Hematopoietic multipotent progenitor cell treated with erythropoietin and hydrocortisone succinate and interleukin-3 and kit ligand, for 4 days (in vitro differentiated cells): ENCODE measurements around the gene ADD1.
"Not testable (repeated sequence)": the region's sequence is repeated elsewhere in the genome, so short reads cannot be mapped to it uniquely, and the experiment has no call there.

ENCODE experiments used
- DNase-seq: peaks from one replicate; pipeline ENCODE4 v3.0.0-alpha.2; 2015

The ADD1 gene

DNA sequence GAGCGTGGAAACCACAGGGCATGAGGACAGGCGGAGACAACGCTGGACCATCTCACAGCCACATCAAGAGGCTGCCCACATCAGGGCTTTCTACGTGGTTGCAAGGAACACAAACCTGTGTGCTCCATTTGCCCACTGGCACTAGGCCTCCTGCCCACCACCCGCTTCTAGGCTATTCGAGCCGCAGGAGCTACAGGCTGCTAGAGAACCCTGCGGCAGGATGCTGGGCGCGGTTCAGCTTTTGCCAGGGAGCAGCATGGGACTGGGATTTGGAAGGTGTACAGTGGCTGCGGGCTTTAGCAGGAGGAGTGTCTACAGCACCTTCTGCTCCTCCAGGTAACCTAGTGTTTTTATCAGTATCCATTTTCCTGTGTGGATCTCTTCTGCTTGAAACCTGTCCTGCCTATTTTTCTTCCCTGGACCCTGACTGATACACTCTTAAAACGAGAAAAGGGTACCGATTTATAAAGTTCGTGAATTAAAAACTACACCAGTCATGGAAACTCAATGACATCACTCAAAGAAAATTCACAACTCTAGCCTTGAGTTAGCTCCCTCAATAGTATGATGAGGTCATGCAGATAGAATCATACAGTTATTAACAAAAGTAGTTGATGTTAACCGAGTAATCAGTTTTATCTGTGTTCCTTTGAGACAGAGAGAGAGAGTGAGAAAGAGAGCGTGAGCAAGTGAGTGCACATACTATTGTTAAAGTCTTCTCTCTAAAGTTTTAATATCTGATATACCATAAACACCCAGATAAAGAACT is 106.8 kb downstream of the ADD1 start:
- no peak for DNase-seq

DNA sequence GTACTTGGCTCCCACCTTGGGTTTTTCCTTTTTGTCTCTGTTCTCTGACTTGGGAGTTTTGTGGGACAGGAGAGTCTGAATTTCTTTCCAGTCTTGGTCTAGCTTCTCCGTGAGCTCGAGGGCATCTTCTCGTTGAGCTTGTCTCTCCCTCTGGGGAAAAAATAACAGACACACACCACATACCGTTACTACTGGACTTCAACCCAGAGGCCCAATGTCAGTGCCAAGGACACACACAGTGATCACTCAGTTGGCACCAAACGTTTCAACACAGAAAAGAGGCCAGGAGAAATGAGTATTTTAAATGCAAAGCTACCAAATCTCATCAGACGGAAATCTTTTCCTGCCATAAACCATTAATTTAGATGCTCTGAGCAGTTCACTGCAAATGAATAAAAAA is 109.9 kb downstream of the ADD1 start:
- no peak for DNase-seq

DNA sequence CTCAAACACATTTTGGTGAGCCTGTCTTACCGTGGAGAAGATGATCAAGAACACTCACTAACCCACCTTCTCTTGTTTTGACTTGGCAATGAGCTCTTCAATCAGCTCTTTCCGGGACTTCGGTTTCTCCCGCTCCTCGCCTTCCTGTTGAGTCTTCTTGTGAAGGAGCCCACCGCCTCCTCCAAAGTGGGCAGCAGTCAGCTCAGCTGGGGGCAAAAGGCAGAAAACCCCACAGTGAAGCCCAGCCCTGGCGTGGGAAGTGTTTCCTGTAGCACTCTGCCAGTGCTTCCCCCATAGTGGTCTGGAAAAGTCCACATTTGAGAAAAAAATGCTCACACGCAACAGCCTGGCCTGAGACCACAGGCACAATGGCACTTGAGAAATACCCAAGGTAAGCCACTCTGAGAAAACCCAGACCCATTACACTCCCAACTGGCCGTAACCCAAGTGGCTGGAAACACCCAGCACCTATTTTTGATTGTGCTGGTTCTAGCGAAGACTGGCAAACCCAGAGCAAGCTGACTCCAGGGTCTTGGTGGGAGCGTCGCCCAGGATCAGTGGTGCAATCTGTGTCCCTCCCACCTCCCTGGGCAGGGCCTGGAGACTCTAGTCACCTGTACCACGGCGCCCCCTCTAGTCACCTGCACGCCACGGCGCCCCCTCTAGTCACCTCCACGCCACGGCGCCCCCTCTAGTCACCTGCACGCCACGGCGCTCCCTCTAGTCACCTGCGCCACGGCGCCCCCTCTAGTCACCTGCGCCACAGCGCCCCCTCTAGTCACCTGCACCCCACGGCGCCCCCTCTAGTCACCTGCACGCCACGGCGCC is 110.9 kb downstream of the ADD1 start:
- peak; percentile 25 for DNase-seq

DNA sequence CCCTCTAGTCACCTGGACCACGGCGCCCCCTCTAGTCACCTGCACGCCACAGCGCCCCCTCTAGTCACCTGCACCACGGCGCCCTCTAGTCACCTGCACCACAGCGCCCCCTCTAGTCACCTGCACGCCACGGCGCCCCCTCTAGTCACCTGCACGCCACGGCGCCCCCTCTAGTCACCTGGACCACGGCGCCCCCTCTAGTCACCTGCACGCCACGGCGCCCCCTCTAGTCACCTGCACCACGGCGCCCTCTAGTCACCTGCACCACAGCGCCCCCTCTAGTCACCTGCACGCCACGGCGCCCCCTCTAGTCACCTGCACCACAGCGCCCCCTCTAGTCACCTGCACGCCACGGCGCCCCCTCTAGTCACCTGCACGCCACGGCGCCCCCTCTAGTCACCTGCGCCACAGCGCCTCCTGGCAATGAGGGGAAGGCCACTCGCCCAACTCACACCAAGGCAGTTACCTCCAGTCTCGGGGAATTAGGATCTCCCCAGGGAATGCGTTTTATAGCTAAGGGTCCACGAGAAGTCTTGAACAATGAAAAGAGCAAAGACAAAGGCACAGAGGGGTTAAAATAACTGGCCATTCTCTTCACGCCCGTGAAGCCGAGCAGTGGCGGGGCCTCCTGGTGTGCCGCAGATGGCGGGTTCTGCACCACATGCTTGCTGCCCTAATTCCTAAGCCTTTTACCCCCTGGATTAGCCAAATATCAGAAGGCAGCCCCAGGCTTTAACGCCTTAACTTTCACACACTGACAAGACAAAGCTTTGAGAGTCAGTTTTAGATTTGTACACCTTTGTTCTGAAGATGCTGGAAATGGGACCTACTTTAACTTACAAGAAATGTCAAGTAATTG is 111.8 kb downstream of the ADD1 start:
- DNase-seq: not testable (repeated sequence)

DNA sequence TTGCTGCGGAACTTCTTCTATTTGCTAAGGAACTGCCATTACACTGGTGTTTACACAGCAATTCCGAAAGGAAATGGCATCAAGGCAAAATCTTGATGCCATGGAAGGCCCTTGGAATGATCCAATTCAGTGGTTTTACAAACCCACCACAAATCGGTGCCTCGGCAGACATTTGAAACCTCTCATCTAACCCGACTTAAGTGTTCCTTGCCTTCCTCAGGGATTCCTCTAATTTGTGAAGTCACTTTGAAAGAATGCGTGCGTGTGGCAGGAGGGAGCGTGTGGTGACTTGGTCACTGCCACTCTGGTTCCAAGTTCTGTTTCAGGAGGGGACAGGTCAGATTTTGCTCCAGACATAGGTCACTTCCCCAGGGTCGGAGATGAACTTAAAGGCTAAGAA is 114.8 kb downstream of the ADD1 start:
- no peak for DNase-seq

DNA sequence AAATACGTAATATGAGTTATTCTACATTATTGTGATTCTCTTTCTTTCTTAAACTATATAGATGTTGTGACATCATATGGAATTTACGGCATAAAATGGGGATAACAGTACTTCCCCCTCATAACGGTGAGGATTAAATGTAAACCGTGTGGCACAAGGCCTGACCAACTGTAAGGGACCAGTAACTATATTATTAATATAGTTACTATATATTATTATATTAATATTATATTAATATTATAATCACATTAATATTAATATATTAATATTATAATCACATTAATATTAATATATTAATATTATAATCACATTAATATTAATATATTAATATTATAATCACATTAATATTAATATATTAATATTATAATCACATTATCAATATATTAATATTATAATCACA is 116.8 kb downstream of the ADD1 start:
- not testable (repeated sequence) for DNase-seq

DNA sequence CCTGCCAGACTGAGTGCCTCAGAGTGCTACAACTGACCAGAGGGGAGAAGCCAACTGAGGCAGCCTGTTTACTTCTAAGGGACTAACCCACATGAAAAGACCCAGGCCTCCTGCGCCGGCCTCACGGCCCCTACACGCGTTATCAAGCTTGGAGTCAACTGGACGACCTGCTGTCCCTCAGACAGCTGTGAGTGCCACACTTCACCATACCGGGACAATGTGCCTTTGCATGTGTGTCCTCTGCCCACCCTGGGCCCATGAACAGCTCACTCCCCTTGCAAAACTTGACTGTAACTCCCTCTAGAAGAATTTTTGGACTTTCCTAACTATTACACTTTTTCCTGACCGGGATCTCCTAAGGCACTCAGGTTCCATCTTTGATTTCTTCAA is 117.8 kb downstream of the ADD1 start:
- peak; percentile 76 for DNase-seq

DNA sequence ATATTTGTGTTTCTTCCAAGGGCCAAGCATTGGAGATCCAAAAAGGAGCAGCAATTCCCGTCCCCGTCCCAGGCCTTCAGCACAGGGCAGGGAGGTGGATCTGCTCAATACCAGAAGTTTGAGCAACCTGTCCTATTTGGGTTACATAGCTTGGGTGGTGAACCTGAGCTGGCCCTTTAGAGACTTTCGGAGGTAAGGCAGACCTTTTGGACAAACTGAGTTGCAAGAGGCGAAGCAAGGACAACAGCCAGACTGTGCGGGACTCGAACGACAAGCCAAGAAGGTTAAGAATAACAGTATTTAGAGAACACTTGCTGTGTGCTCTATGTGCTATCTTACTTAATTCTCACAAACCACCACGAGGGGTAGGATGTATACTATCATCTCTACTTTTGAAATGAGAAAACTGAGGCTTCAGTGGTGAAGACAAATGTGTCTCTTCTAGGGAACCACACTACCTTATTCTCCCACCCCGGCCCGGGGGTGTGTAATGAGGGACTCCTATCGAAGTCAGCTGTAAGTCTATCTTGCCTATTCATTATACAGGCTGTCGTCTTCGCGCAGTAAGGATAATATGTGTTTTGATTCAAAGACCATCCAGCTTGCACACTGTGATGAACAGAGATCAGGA is 118.3 kb downstream of the ADD1 start:
- peak; percentile 73 for DNase-seq

DNA sequence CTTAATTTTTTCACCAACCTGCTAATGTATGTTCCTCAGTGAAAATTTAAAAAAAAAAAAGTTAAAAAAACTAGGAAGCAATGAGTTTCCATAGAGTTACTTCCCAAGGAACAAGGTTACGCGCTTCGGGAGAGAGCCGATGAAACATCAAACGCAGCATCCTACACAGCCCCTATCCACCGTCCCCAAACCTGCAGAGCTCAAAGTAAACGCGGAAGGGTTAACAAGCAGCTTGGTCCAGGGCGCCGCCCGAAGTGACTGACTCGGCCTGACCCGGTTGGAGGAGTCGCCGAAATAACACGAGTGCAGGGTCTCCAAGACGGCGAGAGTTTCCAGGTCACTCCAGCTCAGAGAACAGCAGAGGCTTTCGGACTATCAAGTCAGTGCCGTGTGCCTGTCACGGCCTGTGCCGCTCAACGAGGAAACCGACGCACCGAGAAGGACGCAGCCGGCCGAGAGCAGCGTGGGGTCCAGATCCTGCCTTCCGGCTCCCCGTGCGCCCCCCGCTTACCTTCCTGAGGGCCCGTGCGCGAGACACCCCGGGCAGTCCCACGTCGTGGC is 119.0 kb downstream of the ADD1 start:
- DNase-seq: peak; percentile 79

DNA sequence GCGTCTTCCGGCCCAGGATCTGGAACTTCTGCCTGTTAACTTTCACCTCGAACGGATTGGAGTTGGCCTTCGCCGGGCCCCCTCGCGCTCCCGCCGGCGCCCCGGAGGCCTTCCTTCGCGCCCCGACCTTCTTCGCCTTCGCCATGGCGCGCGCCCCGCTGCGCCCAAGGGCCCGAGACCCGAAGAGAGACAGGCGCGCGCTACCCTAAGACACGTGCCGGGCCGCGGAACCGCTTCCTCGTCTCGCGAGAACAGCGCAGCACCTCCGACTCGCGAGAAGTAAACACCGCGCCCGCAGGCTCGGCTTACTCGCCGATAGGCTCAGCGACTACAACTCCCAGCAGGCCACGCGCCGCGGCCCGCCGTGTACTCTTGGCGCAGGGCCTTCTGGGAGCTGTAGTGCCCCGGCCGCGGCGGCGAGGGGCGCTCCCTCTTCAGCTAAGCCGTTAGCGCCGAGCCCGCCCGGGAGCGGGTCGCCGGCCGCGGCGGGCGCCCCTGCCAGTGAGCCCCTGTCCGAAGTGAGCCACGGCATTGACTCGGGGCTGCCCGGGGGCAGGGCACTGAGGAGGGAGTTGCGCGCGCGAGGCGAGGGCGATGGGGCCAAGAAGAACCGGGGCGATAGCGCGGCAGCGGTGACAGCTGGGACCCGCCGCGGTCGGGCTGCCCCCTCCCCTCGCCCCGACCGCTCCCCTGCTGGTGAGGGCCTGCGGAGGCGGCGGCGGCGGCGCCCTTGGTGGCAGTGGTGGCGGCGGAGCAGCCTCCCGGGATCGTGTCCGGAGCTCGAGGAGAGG is 119.7 kb downstream of the ADD1 start, which contains the start of the genes GRK4 and NOP14:
GRK4 (plus strand) TSS at position 397 of the 791 bp plus-strand sequence. CDS start 500 bp downstream, outside the sequence.
NOP14 (minus strand) TSS at position 232 of the 791 bp plus-strand sequence; CDS start at position 145, 87 bp downstream.
- peak; percentile 99 for DNase-seq

DNA sequence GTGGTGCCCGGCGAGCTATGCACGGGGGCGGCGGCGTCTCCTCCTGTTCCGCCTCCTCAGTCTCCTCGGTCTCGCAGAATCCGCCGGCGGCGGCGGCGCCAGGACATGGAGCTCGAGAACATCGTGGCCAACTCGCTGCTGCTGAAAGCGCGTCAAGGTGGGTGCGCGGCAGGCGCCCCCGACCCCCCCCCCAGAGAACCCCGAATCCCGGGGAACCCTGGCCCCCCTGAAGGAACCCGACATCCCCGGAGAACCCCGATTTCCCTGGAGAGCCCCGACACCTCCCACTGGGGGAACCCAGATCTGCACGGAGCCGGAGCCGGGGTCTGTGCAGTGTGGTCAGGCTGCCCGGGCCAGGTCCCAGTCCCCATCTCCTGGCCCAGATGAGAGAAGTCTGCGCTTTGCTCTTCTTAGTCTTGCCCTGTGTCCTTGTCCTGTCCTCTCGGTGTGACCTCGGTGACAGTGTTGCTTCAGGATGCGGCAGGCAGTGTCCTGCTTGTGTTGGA is 120.4 kb downstream of the ADD1 start:
- DNase-seq: peak; percentile 29

DNA sequence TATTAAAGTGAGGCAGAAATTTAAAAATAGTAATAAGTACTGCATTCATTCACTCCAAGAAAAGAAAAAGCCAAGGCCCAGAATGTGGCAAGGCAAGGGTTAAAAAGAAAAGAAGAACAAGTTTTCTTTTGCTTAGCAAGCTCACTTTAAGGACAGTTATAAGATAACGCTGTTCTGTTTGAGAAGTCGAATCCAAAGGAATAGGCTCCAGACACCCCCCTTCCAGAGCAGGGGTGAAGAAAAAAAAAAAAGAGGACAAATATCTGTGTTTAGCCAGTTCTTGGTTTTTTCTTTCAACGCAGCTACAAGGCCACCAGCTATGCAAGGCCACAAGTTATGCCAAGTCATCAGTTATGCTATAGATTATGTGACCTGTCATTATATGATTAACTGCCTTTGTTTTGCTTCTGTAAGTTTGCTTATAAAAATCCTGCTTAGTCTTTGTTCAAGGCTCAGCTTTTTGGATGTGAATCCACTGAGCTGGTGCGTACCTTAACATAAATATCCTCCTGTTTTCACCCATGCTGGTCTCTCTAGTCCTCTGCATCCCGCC is 121.1 kb downstream of the ADD1 start:
- peak; percentile 60 for DNase-seq

DNA sequence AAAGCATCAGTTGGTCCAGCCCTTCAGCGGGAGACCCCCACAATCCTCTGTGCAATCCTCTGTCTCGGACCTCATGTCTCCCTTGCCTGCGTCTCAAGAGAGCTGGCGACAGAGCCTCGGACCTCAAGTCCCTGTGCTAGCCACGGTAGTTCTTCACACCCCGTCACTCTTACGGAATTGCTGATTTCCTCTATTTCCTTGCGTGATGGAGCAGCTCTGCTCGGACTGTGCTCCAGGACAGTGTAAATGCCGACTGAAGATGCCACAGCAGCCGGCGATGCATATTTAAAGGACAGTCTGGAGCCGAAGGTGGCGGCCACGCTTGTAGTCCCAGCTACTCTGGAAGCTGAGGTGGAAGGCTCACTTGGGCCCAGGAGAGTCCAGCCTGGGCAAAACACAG is 121.6 kb downstream of the ADD1 start:
- DNase-seq: peak; percentile 13

DNA sequence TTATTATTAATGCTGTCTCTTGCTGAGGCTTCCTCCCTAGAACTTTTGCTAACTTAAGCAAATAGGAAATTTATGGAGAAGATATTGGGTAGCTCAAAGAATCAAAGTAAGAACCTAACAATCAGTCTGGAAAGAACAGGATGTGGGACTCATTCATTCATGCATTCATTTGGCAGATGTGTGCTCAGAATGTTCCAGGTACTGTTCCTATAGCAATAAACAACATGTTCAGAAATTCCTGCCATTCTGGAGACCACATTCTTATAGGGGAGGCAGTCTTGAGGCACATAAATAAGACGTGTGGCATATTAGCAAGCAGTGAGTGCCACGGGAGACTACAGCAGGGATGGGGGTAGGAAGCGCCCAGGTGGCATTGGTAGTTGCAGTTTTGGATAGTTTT is 124.7 kb downstream of the ADD1 start:
- DNase-seq: no peak

DNA sequence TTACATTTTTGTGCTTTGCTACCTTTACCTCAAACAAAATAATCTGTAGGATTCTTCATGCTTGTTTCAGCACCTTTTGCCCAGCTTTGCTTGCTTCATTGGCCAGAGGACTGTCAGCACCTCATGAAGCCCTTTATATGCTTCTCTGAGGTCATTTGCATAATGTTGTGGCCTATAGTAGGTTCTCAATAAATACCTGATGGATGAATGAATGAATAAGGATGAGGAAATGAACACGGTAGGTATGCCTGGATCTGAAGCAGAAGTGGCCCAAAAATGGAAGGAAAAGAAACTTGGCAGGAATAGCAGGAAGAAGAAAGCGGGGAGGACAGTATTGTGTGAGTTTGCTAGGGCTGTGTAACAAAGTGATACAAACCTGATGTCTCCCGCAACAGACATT is 127.6 kb downstream of the ADD1 start:
- DNase-seq: no peak

DNA sequence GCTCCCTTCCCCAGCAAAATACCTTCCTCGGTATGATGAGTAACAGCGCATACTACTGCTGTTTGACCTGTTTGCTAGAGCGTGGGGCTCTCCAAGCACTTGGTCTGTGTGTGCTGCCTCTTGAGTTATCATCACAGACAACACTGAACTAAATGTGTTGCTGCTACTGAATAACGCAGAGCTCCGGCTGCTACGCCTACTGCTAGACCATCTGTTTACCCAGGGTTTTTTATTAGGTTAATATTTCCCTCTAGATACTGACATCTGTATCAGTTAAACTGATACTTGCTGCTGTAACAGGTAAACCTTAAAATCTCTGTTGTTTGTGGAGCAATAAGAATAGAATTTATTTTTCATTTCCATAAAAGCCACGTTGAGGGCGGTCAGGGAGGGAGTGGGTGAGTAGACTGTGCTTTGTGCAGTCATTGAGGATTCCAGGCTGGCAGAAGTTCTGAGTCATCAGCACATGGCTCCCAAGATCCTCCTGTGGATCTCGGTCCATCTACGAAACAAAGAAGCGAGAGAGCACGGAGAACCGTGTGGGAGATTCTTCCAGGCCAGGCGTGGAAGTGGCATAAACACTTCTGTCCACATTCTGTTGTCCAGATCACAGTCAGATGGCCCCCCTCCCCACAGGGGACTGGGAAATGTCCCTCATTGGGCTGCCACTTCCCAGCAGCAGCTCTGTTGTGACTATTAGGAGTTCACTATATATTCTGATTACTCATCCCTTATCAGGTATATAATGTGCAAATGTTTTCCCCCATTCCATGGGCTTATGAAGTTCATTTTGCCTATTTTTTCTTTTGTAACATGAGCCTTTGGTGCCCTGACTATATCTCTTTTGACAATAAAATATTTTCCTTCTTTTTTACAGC is 133.8 kb downstream of the ADD1 start:
- no peak for DNase-seq
